GDM1 (cell line): Measurements from ENCODE around the gene IL22RA2.

Source experiments
- DNase-seq: peaks from one replicate; lab custom pipeline; 2025; lab: John Stamatoyannopoulos, UW

The IL22RA2 gene

DNA sequence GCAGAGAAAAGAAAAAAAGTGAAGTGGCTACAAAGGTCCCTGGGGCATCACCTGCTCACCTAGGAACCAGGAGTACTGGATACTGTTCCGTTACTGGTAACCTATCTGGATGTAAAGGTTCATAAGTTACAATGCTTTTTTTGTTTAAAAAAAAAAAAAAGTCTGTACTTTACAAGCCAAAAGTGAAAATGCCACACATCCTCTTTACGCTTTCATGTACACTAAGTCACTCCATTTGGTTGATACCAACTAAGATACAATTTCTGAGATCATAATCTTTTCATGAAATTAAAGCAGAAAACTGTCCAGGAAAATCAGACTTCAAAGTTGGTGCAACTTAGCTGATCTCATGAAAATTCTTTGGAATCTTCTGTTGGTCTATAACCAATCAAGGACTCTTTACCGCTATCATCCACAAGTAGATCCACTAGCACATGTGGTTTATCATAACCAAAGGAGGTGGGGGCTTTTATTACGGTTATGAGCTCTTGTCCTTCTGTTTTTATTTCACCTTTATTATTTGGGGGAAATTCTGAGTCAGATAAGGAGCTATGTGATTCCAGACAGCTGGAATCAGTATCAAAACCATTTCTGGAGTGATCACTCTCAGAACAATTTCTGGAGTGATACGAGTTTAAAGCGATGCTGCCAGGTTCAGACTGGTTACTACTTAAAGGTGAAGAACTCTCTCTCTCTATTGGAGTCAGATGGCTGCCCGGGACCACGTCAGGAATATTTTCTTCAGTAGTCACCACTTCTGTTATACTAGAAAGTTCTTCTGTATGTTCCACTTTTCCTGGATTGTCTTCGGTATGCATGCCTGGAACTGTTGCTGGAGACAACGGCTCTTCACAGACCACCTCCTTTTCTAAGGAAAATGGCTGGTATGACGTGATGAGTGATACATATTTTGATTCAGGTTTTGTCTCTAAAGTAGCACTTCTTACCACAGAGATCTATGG lies 24.5 kb upstream of the IL22RA2 start:
- DNase-seq = no peak

DNA sequence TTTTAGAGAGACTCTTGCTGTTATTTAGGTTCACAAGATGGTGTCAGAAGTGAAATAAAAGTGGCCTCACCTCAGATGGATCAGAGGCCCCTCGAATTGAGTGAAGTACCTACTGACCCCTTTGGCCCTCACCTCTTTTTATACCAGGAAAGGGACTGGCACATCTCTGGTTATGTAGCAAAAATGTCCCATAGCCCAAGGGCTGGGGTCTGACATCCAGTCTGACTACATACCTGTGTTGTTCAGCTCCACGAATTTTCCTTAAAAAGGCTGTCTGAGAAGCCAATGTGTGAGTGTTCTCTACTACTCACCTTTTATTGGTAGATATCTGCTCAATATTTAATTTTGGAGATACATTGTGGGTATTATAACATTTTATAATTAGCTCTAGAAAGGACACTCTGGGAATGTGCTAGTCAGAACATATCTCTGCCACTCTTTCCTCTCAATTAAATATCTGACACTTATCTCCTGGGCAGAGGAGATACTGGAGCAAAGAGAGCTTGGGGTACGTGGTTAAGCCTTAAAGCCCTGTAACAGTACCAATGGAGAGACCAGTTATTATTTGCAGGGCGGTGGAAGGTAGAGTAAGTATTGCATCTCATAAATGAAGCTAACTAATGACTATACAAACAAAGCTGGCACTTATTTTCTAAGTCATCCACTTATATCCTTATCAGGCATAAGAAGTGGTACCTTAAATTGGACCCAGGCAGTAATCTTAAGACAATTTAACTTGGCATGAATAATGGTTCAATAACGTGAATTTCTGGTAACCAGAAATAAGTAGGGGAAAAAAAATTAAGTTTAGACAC lies 20.0 kb upstream of the IL22RA2 start:
- DNase-seq = no peak

DNA sequence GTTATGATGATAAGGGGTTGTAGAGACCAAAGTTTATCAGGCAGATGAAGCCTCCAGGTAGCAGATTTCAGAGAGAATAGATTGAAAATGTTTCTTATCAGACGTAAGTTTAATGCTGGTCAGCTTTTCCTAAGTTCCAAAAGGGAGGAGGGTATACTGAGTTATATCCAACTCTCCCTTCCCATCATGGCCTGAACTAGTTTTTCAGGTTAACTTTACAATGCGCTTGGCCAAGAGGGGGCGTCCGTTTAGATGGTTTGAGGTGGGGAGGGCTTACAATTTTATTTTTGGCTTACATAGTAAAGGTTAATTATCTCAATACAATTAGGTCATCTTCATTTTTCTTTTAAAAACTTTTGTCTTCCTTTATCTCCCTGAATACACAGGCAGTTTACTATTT lies 19.4 kb upstream of the IL22RA2 start:
- no peak for DNase-seq

DNA sequence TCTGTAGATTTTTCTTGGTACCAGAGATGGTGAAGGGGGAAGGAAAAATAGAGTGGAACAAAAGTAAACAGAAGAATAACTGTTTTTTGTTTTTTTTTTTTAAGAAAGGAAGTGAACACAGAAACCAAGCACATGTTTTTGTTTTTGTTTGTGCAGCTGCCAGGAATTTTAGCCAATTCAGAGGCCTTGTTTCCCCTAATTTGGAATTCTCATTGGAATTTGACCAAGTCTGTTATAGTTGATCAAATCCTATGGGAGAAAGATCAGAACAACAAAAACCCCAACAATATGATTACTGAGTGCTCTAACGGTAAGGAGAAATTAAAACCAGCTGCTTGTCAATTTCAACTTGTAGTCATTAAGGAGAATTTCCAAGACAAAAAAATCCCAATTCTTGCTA lies 18.2 kb upstream of the IL22RA2 start:
- DNase-seq = no peak

DNA sequence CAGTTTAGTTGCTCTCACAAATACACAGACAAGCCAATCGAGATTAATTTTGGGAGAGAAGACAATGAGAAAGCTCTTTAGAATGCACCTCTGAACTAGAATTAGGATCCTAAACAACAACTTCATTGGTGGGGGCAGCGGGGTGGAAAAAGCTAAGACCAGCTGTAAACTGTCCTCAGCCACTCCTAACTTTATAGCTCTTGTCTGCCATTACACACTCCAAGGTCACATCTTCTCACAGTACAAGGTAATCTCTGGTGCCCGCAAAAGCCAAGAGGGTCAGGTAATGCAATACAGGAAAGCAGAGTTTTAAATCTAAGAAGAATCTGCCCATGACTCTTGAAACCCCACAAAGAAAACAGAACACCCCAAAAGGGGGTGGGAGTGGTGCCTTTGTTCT lies 17.8 kb upstream of the IL22RA2 start:
- DNase-seq = no peak

DNA sequence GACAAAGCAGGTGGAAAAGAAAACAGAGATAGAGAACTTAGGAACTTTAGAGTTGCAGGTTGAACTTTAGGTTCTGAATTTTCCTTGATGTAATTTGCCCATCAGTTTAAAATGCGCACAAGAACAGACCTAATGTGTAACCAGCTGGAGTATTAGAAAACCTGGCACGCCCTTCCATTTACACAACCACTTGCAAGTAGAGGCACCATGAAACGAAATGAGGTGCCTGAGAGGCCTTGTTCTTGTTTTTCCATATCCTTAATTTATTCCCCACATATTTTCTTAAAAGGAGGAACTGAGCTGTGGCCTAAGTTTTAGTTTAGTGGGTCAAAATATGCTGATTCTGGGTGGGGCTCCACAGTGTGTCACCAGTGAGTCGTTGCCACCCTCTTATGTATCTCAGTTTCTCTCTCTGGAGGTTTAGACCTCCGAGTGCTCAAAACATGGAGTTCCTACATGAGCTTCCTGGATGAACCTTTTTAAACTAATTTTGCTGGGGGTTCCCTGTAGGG lies 17.2 kb upstream of the IL22RA2 start:
- DNase-seq = no peak

DNA sequence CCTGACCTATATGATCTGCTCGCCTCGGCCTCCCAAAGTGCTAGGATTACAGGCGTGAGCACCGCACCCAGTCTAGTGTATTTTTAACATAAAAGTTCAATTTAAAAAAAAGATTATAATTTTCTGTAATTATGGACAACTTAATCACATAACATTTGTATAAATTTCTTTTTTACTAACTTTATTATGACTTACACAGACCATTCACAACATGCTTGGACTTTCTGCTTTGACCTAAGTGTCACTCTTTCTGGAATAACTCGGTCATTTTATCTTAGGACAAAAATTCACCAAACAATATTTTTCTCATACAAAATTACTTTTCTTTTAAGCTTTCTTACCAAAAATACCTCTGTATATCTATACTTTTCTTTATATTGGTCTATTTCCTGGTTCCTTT lies 15.4 kb upstream of the IL22RA2 start:
- DNase-seq = no peak

DNA sequence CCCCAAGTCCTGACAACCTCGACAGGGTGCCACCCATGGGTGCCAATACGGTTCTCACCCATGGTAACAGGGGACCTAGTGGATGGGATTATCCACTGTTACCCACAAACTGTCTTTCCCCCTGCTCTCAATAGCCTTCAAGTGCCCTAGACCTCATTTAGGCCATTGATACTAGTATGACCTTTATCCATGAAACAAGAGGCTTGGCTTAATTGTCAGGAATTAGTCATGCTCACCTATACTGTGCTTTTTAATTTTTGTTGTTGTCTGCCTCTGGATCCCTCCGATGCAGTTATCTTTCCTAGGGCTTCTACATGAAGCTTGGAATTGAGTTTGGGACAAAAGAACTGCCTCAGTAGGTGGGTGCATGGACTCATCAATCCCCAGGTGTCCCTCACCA lies 11.8 kb upstream of the IL22RA2 start:
- DNase-seq = no peak

DNA sequence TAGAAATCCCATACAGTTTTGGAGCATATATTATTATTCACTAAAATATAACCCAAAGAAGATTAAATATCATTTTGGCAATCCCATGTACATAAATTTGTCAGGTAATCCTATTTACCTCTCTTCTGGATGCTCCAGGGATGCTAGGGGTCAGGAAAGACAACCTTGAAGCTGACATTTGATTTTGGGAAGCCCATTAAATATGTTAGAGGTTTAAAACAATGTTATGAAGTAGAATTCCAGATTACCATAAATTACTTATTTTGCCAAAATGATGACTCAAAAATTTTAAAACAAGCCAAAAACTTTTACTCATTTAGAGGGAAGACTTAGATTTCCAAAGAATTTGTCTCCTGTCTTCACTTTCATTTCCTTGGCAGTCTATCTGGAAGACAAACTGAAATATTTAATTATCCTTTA lies 9.2 kb upstream of the IL22RA2 start:
- DNase-seq = no peak

DNA sequence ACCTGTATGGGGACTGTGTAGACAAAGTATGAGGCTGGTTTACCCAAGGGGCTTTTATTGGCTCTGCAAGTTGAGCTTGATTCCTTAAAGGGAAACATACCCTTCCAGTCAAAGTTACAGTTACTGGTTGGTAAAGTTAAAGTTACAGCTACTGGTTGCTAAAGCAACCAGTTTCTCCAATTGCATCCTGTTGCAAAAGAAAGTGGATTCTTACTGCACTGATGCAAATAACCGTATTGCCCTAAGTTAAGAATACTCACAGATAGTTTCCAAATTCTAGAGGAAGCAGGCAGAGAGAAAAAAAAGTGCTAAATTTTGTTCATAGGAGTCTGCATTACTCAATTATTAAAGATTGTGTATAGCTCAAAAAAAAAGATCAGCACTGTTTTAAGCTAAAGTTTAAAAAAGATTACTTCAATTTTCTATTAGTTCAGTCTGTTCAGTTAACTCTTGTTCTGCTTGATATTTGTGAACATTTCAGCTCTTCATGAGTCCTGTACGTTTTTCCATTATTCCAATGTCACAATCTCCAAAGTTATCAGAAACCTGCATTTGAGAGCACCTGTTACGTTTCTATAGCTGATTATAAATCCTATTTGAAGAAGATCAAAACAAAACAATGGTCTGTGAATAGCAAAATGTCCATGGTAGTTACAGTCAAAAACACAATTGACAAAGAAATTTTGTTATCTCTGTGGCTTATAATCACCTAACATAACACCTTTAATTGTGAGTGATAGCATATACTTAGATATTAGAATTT lies 8.6 kb upstream of the IL22RA2 start:
- DNase-seq = no peak

DNA sequence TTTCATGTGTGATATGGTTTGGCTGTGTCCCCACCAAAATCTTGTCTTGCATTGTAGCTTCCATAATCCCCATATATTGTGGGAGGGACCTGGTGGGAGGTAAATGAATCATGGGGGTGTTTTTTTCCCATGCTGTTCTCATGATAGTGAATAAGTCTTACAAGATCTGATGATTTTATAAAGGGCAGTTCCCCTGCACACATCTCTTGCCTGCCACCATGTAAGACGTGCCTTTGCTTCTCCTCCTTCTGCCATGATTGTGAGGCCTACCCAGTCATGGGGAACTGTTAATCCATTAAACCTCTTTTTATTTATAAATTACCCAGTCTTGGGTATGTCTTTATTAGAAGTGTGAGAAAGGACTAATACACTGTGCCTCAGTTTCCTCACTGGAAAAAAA lies 4.2 kb upstream of the IL22RA2 start:
- DNase-seq = no peak

DNA sequence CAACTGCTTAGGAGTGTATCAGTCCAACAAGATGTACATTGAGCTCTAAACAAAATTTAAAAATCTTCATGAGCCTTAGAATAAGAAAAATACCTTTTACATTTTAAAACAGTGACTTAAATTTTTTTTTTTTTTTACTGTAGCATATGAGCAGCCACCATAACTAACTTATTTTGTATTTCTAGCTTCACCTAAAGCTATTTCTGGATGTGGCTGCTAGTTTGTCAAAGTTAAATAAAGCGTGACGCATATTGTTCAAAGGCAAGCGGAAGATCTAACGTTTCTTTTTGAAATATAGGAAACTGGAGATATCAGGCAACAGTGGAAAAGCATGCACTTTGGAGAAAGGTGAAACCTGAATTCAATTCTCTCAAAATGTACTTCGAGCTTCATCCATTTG lies 3.3 kb upstream of the IL22RA2 start:
- no peak for DNase-seq

DNA sequence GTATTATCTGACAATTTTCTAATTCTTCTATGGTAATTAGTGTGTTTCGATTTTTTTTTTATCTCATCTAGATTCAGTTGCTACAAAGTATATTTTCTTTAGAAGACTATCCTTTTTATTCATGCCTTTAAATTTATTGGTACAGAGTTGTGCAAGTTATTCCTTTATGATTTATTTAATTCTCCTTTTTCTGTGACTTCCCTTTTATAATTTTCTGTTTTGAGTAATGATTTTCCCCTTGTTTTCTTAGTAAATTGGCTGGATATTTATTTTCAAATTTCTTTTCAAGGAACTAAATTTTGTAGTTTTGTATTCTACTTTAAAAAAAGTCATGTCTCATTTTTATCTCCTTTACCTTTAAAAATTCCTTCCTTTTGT lies 2.4 kb upstream of the IL22RA2 start:
- no peak for DNase-seq

DNA sequence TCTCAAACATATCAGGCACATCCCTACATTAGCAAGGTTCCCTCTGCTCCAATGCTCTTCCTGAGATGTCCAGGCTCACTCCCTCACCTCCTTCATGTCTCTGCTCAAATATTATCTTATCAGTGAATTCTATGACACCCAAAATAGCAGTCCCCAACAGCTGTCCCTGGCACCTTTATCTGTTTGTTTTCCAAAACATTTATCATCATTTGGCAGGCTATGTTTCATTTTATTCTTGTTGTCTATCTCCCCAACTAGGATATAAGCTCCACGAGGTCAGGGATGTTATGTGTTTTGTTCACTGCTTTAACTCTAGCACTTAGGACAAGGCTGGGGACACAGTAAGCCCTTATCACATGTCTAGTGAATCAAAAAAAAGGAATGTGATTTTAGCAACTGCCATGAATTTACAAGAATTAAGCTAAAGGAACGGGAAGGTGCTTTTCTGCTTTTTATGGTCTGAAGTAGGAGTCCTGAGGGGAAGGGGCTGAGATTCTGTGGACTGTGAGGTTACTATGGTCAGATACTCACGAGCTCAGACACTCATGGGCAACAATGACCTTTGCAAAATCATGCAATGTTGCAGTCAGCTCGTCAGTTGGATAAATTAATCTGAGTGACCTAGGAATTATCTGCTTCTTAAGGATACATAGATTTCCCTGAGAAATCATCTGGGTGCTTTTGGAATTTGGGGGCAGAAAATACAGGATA lies 1.9 kb upstream of the IL22RA2 start:
- DNase-seq = no peak

DNA sequence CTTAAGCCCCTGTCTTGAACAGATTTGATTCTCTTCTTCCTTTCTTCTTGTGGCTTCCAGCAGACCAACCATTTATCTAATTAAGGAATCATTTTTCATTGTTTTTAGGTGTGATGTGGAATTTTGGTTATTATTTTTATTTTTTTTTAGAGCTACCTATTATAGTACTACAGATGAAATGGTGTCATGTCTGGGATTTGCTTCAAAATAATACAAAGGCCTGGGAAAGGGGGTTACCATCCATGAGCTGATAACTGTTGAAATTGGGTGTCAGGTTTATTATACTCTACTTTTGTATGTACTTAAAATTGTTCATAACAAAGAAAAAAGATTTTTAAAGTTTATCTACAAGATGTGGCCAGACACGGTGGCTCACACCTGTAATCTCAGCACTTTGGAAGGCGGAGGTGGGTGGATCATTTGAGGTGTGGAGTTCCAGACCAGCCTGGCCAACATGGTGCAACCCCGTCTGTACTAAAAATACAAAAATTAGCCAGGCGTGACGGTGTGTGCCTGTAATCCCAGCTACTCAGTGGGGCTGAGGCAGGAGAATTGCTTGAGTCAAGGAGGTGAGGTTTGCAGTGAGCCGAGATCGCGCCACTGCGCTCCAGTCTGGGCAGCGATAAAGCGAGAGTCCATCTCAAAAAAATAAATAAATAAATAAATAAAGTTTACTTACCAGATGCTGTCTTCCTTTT lies 561 bp downstream of the IL22RA2 start:
- no peak for DNase-seq

DNA sequence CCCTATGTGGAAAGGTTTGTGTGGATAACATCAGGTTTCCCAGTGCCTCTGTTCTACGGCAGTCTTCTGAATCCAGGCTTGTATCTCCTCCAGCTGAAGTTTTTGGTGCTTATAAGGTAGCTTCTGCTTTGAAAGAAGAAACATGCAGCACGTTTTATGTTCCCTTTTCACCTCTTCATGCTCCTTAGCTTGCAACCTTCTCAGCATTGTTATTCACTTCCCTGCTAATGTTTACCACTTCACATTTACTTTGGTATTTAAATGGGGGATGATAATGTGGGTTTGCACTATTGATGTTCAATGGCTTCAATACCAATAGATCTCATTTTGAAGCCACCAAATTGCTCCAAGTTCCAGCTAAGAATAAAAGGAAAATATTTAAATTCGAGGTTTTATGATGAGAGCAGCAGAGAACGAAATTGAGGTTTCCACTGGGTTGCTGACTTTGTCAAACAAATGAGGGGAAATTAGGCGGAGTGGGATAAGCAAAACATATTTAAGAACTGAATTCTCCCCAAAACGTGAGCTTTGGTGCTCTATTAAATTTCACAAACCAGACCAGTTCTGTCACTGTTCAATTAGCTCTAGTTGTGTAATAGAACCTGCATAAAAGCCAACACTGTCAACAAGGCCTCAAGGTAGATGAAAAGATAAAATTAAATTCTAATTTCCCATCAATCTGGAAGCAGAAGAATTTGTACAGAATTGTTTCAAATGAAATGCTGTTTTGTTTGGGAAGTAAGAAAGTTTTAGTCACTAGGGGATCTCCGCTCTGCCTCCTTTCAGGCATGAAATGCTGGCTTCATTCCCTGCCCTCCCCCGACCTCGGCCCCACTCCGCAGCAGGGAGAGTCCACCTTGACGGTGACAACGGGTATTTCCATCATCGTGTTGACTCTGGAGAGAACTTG lies 1.4 kb downstream of the IL22RA2 start:
- no peak for DNase-seq

DNA sequence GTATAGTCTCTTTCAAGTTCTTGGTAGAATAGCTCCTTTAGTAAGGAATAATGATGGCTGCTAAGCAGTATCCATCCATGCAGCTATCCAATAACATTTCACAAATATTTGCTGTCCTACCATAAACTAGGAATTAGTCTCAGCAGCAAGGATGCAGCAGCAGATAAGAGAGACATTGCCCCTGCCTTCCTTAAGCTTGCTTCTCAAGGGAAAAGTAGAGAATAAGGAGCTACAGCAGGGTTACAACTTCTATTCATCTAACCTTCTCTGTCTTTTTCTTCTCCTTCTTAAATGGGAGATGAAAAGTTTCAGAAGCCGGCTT lies 2.4 kb downstream of the IL22RA2 start:
- DNase-seq = no peak

DNA sequence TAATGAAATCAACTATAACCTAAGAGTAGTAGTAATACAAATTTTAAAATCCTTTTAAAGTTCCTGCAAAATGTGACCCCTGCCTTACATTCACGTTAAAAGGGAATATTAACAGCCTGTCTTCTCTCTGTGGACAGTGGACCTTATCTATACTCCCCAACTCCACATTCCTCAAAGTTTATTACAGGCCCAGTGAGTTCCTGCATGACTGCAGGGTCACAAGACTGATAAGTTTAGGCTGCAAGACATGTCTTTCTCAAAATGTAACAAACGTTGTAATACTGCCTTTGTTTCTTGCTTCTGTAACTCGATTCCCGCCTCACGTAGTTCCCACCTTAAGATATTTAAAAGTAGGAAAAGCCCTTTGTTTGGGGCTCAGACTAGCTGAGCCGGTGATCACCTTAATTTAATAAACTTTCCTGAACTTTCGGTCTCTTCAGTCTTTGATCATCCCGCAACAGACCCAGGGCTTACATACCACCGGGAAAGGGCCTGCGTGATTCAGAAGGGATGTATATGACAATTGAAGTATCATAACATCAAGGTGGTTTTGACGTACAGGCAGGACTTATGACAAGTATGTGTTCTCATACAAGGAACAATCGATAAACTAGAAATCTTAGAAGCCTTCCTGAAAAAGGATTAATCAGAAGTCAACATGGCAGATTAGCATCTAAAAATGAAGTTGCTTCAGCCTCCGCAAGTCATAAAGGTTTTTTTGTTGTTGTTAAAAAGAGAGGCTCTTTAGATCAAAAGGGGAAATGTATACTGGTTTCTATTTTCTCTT lies 3.0 kb downstream of the IL22RA2 start:
- DNase-seq = no peak

DNA sequence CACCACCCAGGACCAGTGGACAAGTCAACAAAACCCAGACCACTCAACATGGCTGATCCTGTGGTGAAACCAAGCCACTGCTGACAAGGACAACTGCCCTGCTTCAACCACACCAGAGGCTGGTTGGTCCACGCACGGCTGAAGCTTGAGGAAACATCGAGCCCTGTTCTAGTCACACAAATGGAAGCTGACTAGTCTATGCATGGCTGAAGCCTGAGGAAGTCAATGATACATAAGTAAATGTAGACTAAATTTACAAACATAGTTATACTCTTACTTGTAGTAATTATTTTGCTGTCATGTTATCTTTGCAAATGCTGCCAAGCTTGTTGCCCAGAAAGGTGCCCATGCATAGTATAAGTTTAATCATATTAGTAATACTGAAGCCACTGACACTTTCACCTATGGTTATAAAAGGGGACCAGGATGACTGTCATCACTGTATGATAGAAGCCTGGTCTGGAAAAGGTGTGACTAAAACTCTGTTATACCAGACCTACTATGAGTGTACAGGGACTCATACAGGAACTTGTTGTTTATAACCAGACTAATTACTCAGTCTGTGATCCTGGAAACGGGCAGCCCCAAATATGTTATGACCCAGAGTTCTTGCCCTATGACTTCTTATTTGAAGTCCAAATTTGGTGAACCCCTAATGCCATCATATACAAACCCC lies 5.6 kb downstream of the IL22RA2 start:
- DNase-seq = no peak
